DOHH2 (cell line): ENCODE results near the gene NIN.

Experiments
- H3F3A ChIP-seq: fragments of 200-600 bp; sonication (generic), shearing (Covaris generic); 2 replicates; pipeline ENCODE4 v1.6.0; 2016; ENCODE audit warnings: antibody characterized with exemption, mild to moderate bottlenecking; ENCODE audit not compliant: control insufficient read depth, insufficient read depth
- H3K27ac ChIP-seq: fragments of 200-600 bp; sonication (generic); 2 replicates; pipeline ENCODE4 v1.5.1; 2014; ENCODE audit warnings: low read depth, mild to moderate bottlenecking, low read length, moderate library complexity
- H3K27me3 ChIP-seq: fragments of 200-600 bp; sonication (generic); 2 replicates; pipeline ENCODE4 v1.6.1; 2014; ENCODE audit warnings: mild to moderate bottlenecking, low read length, mixed read lengths; ENCODE audit not compliant: control insufficient read depth
- H3K36me3 ChIP-seq: fragments of 200-600 bp; sonication (generic); 2 replicates; pipeline ENCODE4 v1.6.1; 2014; ENCODE audit warnings: mild to moderate bottlenecking, low read length, moderate library complexity, mixed read lengths; ENCODE audit not compliant: control insufficient read depth
- H3K4me1 ChIP-seq: fragments of 200-600 bp; sonication (generic); 2 replicates; pipeline ENCODE4 v1.6.1; 2014; ENCODE audit warnings: mild to moderate bottlenecking, low read length, mixed read lengths; ENCODE audit not compliant: control insufficient read depth
- H3K4me2 ChIP-seq: fragments of 200-600 bp; sonication (generic); 2 replicates; pipeline ENCODE4 v1.6.0; 2014; ENCODE audit warnings: mild to moderate bottlenecking, low read length, moderate library complexity
- H3K4me3 ChIP-seq: fragments of 200-600 bp; sonication (generic); 2 replicates; pipeline ENCODE4 v1.5.1; 2014; ENCODE audit warnings: mild to moderate bottlenecking, low read length, mixed read lengths
- H3K79me2 ChIP-seq: fragments of 200-600 bp; sonication (generic); 2 replicates; pipeline ENCODE4 v1.6.1; 2014; ENCODE audit warnings: mild to moderate bottlenecking, low read length, mixed read lengths; ENCODE audit not compliant: control insufficient read depth
- H3K9me2 ChIP-seq: fragments of 200-600 bp; sonication (generic); replicated peaks from 2 replicates; pipeline ENCODE4 v1.6.1; 2014; ENCODE audit warnings: mild to moderate bottlenecking, low read length, mixed read lengths; ENCODE audit not compliant: control insufficient read depth
- H3K9me3 ChIP-seq: fragments of 200-600 bp; sonication (generic); 2 replicates; pipeline ENCODE4 v1.6.1; 2014; ENCODE audit warnings: antibody characterized with exemption, low read length, mixed read lengths; ENCODE audit not compliant: control insufficient read depth, insufficient read depth
- H4K20me1 ChIP-seq: fragments of 200-600 bp; sonication (generic); 2 replicates; pipeline ENCODE4 v1.6.0; 2014; ENCODE audit warnings: low read depth, mild to moderate bottlenecking, antibody characterized with exemption, low read length, moderate library complexity; ENCODE audit not compliant: control insufficient read depth, insufficient read depth
- EZH2phosphoT487 ChIP-seq: fragments of 200-600 bp; sonication (generic); IDR thresholded peaks from 2 replicates; pipeline ENCODE4 v1.6.1; 2017; ENCODE audit warnings: borderline replicate concordance, mild to moderate bottlenecking, antibody characterized with exemption, low read length, moderate library complexity, mixed read lengths
- TF ChIP-seq, protein P1 (sequence below): fragments of 200-600 bp; sonication (generic); IDR thresholded peaks from one replicate; pipeline ENCODE4 v1.5.1; 2014; ENCODE audit warnings: antibody characterized with exemption, mild to moderate bottlenecking, low read depth, low read length; ENCODE audit not compliant: poor library complexity, severe bottlenecking

NIN gene

DNA sequence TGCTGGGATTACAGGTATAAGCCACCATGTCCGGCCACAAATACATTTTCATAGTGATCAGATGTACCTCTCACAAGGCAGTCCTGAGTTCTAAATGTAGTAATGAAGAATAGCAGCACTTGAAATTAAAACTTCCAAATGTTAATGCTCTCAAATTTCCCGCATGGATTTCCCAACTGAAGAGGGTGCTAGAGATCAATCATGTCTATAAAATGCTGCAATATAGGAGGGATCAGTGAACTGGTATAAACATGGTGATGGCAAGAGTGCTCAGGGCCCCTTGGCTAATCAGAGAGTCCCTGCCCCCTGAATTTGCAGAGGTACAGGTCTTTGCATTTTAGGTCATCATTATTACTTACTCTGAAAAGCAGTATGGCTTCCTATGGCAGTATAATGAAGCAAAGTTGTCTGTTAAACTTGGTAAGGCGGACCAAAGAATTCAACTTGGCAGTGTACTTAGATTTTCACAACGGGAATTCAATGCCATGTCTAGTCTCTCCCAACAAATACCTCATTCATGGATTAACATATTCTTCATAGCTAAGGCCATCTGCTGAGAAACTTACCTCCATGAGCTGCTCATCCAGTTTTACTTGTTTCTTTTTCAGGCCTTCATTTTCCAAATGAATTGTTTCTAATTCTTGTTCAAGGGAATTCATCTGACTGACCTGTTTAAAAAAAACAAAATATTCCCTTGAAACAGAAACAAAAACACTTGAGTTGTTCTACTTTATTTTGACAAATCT lies 95.8 kb downstream of the NIN start:
- Histone ChIP-seq H3K4me1 (no peaks in the 10 kb centered on the region), H3K9me3 (no peaks in the 10 kb centered on the region), H3K4me3 (no peak overlapping the region), H4K20me1 (no peaks in the 10 kb centered on the region), H3K4me2 (no peak overlapping the region), H3K27me3 (no peaks in the 10 kb centered on the region), H3F3A (no peaks in the 10 kb centered on the region), H3K27ac (no peak overlapping the region), H3K9me2 (no peaks in the 10 kb centered on the region), H3K79me2 (no peaks in the 10 kb centered on the region), H3K36me3 (peaks cover 80% of the 10 kb centered on the region)
- TF ChIP-seq EZH2phosphoT487: no peak
- TF ChIP-seq, protein P1, sequence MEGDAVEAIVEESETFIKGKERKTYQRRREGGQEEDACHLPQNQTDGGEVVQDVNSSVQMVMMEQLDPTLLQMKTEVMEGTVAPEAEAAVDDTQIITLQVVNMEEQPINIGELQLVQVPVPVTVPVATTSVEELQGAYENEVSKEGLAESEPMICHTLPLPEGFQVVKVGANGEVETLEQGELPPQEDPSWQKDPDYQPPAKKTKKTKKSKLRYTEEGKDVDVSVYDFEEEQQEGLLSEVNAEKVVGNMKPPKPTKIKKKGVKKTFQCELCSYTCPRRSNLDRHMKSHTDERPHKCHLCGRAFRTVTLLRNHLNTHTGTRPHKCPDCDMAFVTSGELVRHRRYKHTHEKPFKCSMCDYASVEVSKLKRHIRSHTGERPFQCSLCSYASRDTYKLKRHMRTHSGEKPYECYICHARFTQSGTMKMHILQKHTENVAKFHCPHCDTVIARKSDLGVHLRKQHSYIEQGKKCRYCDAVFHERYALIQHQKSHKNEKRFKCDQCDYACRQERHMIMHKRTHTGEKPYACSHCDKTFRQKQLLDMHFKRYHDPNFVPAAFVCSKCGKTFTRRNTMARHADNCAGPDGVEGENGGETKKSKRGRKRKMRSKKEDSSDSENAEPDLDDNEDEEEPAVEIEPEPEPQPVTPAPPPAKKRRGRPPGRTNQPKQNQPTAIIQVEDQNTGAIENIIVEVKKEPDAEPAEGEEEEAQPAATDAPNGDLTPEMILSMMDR: no peak

- Histone ChIP-seq H3K36me3 (peaks cover 82% of the 10 kb centered on the region), H3K9me3 (no peaks in the 10 kb centered on the region), H3F3A (no peaks in the 10 kb centered on the region), H3K4me3 (no peak overlapping the region), H3K4me1 (no peaks in the 10 kb centered on the region), H3K27ac (no peak overlapping the region), H3K79me2 (no peaks in the 10 kb centered on the region), H3K27me3 (no peaks in the 10 kb centered on the region), H3K4me2 (no peak overlapping the region), H4K20me1 (no peaks in the 10 kb centered on the region), H3K9me2 (no peaks in the 10 kb centered on the region)
- TF ChIP-seq, protein P1: no peak
- no peak for TF ChIP-seq EZH2phosphoT487
Observed at GRCh38 chr14:50733494-50733893, 97.5 kb downstream of the NIN start.

DNA sequence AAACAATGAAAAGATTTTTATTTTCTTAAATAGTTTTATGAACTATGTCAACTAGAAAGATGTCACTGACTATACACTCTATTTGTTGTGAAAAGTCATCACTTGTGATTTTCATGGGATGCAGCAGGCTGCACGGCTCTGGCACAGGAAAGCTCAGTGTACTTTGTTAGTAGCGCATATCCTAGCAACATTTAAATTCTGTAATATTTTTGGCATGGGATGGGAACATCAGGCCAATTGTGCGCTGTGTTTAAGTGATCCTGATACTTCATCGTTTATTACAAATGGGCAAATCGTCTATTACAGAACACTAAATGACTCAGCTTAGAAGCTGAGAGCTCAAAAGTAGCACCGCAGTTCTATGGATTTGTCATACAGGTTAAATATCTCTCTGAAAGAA lies 102.1 kb downstream of the NIN start:
- Histone ChIP-seq H3K27ac (no peak overlapping the region), H4K20me1 (no peaks in the 10 kb centered on the region), H3K4me3 (no peak overlapping the region), H3K4me2 (no peak overlapping the region), H3K9me3 (no peaks in the 10 kb centered on the region), H3K79me2 (no peaks in the 10 kb centered on the region), H3F3A (no peaks in the 10 kb centered on the region), H3K27me3 (no peaks in the 10 kb centered on the region), H3K4me1 (no peaks in the 10 kb centered on the region), H3K9me2 (no peaks in the 10 kb centered on the region), H3K36me3 (peaks cover 91% of the 10 kb centered on the region)
- TF ChIP-seq EZH2phosphoT487: no peak
- TF ChIP-seq, protein P1: no peak
